Mesenteric fat pad (tissue), 1 donor: ENCODE measurements around the gene BDH2. TPM values are rescaled to one million over a fixed set of nuclear protein-coding genes. Genes with fewer than 3 reads are reported as not detected.

Experiments used
- DNase-seq: peaks from one replicate; pipeline ENCODE4 v3.0.0-alpha.2; 2020; ENCODE audit warnings: low spot score
- long read RNA-seq: library from polyadenylated mRNA; unstranded; transcript quantifications from one replicate; pipeline ENCODE4 v2.0.0, GENCODE V29; 2020
- total RNA-seq: library from RNA; stranded (reverse); fragmentation: NEBNext Ultra II Directional; extraction: Animal tissue kit (Norgen Biotek cat#: 25700); gene quantifications from one replicate; pipeline ENCODE4 v1.2.1, GENCODE V29; 2021
- donor health status: DM: yes; HTN: yes; CAD: no.

BDH2 gene
- total RNA-seq, result 31.4 TPM
- long read RNA-seq, transcript BDH2-201 (10 exons, 1,126 nt), result major isoform, 39 of 69 reads
- long read RNA-seq, transcript BDH2-204 (9 exons, 2,046 nt), result minor isoform, 11 of 69 reads
- long read RNA-seq, partial matches to known transcripts, result 3 of 69 reads
- long read RNA-seq, other reads (novel, unspliced or antisense), result 13 of 69 reads

DNA sequence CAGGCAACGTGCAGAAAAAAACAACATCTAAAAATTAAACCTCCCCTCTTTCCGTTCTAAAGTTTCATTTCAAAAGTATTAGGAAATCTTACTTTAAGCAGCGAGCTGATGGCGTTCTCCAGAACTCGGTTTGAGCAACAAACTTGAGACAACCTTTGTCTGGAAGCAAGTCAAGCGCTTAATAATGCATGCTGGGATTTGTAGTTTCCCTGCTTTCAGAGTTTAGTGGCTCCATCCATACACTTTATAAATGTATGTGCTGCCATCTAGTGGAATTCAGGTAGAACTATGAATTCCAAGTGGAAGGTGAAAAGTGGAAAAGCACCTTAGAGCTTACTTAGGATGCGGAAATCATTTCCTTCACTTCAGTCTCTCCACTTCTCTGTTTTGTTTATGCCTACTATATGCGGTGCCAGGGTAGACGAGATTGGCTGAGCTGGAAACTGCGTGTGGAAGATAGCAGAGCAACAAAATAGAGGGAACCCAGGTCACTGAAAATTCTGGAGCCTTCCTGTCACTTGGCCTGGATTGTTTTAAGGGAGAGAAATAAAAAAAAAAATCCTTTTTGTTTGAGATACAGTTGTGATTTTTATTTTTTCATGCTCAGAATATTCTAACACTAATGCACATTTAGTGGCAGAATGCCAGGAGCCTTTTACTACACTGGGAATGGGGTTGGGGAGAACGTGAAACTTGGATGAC, at the start of gene BDH2:
TSS of gene BDH2 (minus strand) at position 144 of the 702 bp plus-strand sequence. CDS start 3,580 bp downstream, outside the sequence.
- DNase-seq, result no peak

DNA sequence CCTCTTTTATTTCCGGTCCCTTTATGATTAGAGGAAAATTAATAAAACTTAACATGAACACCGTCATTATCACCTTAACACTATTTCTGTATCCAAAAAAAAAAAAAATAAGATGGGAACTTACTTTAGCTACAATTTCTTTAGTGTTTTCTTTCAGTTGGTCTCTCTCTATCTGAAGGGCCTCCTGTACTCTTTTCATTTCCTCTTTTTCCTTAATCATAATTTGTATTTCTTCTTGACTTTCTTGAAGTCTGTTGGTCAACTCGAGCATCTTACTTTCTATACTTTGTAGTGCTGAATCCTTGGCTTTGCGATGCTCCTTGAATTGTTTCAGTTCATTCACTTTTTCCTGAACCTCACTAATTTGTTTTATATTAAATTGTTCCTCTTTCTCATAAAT, 45.3 kb upstream of the BDH2 start:
- no peak for DNase-seq

DNA sequence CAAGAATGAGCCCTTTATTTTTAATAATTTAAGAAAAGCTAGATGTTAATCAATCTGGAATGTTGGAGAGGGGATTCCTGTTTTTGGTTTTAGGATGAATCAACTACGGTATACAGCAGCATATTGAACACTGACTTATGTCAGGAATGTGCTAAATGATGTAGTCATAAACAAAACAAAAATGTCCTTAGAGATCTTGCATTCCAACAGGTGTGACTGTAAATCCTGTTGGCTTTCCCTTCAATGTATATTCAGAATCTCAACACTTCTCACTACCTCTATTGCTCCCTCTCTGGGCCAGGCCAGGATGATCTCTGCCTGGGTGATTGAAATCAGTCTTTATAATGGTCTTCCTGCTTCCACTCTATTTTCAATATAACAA, 37.8 kb upstream of the BDH2 start:
- DNase-seq, result no peak

DNA sequence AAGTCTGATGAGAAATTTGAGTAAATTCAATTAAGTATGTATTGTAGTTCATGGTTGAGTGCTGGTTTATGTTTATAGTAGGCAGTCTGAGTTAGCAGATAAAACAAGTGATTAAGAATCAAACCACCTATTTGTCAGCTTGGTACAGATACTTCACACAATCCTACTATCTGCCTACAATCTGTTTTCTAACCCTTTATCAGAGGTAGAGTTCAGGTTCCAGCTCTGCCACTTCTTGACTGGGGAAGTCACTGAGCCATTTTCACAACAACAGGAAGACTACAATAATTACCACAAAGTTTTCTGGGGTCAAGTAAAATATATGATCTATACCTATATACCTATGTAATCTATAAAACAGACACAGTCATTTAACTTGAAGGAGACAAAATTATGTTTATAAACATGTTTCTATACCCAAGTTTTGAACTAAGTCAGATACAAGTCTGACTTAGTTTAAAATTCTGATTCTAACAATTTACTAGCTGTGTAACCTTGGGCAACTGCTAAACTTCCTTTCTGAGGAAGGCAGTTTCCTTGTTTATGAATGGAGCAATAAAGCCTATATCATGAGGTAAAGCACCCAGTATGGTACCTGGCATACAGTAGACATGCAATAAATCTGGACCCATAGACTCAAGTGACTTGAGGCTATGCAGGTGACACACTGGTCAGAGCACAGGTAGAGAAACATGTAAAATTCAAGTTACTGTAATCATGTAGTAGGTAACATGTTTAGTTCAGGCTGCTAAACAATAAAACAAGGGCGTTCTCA, 37.2 kb upstream of the BDH2 start:
- no peak for DNase-seq

DNA sequence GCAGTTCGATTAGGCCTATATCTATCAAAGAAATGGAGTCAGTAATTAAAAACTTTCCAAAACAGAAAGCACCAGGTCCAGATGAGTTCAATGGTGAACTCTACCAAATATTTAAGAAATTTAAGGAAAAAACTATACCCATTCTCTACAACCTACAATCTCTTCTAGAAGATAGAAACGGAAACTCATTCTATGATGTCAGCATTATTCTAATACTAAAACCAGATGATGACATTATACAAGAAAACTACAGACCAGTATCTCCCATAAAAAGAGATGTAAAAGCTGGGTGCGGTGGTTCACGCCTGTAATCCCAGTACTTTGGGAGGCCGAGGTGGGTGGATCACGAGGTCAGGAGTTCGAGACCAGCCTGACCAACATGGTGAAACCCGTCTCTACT, 29.5 kb upstream of the BDH2 start:
- no peak for DNase-seq

DNA sequence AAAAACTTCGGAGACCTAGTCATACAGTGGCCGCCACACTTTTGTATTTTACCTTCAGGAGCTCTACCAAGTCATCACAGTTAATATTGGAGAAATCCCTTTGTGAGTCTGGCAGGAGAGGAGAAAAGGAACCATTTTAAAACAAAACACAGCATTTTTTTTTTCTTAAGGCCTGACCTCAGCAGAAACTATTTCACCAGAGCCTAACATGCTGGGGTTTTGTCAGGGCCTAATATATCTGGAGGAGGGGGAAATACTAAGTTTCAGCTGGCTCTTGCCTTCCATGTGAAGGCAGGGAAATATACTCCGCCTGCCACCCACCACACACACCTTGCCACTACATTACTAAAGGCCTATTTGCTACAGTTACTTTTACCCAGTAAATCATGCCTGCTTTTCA, 26.5 kb upstream of the BDH2 start:
- DNase-seq, result no peak

DNA sequence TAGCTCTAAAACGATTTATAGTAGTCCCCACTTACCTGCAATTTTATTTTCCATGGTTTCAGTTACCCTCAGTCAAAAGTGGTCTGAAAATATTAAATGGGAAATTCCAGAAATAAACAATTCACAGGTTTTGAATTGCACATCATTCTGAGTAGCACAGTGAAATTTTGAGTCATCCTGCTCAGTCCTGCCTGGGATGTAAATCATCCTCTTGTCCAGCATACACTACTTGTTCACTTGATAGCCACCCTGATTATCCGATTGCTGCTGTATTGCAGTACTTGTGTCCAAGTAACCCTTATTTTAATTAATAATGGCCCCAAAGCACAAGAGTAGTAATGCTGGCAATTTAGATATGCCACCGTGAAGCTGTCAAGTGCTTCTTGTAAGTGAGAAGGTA, 23.5 kb upstream of the BDH2 start:
- no peak for DNase-seq

DNA sequence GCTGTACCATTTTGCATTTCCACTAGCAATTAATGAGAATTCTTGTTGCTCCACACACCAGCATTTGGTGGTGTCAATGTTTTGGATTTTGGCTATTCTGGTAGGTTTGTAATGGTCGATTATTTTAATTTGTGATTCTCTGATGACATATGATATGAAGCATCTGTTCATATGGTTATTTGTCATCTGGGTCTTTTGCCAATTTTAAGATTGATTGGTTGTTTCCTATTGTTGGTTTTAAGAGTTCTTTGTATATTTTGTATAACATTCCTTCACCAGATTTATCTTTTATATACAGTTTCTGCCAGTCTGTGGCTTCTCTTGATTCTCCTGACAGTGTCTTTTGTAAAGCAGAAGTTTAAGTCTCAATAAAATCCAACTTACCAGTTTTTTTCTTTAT, 18.5 kb upstream of the BDH2 start:
- DNase-seq, result no peak

DNA sequence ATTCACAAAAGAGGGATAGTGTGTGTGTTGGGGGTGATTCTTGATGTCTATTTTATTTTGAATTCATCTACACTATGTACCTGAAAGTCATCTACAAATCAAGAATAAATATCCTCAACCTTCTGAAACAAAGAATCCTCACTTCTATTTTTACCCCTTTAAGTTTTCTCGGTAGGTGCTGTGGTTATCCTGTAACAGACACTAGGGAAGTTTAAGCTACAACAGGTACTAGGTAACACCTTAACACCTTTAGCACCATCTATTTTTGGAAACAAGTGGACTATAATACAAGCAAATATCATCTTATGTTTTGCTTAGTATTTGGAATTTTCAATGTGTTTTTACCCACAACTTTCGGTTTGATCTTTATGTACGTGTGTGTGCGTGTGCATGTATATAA, 12.0 kb upstream of the BDH2 start:
- no peak for DNase-seq

DNA sequence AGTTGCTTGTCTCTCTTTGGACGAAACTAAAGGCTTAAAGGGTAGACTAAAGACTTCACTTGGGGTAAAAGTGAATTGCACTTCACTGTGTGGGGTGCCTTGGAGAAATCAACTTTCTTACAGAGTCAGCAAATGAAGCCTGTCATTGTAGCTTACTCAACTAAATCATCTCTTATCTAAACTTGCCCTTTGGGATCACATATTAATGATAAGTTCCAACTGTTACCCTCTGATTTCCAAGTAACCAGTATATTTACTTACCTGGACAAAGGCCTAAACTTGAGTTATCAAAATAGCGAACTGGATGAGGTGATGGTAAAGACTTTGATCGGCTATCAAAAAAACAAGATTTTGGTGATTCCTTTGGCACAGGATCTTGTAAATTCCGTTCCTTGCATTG, 8.9 kb upstream of the BDH2 start:
- DNase-seq, result no peak

DNA sequence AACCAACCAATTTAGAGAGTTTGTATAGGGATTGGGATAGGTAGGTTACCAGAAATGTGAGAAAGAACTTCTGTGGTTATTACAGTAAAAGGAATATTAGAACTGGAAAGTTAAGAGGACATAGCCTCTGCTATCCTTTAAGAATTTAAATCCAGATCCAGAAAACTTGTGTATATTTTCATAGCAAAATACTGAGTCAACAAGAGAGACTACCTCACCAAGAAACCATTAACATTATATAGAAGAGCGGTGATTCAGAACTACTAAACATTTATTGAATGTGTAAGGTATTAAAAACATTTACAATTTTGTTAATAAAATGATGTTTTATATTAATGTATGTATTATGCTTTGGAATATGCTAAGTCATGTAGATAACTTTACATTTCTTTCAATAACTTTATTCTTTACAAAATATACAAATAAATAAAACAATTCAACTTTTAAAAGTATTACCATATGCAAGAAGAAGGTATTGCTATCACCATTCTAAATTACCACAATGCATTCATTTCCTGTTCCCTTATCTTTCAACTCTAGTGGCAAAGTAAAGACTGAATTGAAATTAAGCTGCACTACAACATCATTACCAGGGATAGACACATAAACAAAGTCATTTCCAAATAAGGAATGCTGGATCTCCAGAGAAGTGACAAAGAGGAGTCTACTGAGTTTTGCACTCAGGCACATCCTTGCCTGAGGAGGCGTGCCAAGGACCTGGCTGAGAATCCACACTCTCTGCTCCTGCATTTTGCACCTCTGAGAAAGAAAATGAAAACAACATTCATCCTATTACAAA, 6.1 kb upstream of the BDH2 start:
- no peak for DNase-seq

DNA sequence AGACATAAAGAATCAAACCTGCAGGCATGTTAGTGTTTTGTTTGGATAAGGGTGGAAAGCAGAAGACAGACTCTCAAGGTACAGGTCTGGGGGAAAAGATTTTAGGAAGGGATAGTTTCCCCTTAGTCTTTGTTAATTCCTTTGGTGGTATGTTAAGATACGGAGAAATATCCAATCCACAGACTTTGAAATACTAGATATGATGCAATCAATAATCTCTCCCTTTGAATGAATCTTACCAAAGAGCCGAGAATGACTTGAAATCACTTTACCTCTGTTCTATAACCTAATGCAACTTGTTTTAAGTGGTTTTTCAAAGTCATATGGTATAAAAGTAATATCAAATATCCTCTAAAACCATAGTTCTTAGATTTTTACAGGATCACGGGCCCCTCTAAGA, 5.3 kb upstream of the BDH2 start:
- DNase-seq, result no peak

DNA sequence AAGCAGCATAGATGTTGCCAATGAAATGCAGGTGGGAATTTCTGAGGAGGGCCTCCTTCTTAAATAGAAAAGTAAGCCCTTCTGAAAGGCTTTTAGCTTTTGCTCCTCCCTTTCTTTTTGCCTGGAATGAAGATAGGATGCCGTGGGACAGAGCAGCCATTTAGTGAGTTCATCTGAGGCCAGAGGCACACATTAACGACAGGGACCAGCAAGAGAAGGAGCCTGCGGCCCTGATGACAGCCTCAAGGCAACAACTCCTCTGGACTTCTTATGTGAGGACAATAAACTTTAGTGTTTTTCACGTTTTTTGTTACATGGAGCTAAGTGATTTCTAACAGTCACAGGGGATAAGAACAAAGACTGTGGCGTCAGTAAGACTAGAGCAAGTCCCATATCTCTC, 1.1 kb upstream of the BDH2 start:
- DNase-seq, result no peak

DNA sequence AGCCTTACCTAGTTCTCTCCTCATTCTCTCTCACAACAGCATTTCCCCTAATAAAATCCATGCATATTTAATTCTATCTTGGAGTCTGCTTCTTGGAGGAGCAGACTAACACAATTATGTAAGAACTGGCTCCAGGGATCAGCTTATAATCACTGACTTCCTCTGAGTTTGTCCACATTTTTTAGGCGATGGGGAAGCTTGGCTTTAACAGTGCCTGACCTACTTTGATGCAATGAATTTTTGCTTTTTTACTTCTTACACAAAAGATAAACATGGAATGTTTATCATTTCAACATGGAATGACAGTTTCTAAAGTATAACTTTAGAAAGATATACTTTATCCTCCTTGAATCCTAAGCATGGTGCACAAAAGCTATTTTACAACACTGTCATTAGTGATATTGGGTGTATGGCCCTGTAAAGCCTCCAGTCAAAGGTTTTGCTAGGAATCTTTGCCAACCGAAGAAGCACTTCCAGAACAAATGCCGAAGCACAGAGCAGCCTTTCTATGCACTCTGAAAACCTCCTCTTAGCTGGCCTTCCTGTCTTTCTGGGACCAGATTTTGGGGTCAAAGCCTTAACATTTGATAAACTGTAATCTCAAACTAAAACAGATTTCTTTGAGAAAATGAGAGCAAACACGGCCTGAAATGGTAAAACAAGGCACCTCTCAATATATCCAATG, 736 bp downstream of the BDH2 start:
- no peak for DNase-seq

DNA sequence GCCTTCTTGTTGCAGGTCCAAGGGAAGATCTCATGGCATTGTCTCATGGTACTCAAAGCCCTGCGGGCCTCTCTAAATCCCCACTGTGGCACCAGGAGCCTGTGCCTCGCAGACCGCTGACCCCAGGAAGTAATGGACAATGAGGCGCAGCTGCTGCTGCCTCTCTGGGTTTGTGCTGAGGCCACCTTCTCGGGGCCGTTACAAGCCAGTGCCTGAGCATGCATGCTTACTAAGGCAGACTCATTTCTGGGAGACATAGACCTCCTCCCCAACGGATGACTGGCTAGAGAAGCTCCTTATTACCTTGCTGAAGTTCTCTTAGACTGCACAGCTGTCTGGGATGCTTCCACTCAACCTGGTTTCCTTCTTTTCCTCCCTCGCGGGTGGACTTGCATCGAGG, 1.3 kb downstream of the BDH2 start:
- DNase-seq, result no peak

DNA sequence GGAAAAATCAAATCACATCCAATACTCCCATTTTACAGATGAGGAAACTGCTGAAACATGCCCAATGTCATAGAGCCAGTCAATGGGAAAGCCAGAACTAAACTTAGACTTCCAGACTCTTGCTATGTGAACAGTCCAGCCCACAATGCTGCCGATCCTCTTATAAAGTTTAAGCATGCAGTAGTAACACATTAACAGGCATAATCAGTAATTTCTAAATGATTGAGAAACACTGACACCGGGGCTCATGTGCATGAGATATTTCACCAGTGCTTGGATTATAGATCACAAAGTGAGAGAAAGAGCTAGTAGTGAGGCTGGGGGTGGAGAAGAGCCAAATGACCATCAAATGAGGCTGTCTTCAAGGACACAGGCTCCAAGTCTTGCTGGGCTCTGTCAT, 2.5 kb downstream of the BDH2 start:
- no peak for DNase-seq

DNA sequence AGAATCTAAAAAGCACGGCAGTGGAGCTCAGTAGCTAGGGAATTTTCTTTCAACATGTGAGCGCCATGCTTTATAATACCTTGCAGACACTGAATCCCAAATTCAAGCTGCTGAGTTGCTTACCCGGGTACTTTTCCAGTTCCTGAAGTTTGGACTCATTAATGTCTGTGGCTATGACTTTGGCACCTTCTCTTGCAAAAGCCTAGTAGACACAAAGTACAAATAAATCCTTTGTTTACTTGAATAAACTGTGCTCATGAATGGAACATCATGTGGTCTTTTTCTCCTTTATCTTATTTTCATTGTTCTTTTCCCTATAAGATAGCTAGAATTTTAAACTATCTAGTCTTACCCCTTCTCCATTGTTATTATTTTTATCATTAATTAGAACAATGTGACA, 4.6 kb downstream of the BDH2 start:
- no peak for DNase-seq

DNA sequence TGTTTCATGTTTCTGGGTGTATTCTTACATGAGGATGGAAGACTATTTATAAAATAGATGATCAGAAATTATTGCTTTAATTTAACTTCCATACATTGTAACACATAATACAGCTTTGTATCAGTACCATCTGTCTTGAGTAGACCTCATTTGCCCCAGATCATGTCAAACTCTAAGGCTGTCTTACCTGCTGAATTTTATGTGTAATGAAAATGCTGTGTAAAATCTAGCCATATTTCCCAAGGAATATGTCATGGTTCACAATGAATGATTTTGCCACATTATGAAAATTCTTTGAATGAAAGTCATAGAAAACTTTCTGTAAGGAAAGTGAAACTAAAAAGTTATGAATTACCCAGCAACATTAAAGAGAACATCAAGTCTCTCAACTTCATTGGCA, 7.4 kb downstream of the BDH2 start:
- DNase-seq, result no peak

DNA sequence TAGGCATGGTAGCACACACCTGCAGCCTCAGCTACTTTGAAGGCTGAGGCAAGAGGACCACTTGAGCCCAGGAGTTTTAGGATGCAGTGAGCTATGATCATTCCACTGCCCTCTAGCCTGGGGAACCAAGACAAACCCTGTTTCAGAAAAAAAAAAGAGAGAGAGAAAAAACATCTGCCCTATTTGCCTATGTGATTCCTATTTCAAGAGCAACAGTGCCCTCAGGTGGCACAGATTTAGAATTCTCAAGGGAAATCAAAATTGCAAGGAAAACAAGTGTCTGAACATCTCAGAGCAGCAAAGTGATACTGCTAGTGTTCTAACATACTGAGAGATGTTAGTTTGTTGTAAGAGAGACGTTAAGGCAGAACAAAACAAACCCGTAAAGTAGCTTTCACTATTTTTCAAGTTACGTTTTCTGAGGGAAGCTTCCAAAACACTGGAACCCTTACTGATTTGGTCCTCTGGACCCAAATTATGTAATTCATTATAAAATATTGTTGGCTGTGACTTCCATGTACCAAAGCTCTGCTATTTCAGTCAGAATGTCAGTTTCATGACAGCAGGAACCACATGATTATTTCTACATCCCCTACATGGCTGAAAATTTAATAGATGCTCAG, 7.9 kb downstream of the BDH2 start:
- no peak for DNase-seq

DNA sequence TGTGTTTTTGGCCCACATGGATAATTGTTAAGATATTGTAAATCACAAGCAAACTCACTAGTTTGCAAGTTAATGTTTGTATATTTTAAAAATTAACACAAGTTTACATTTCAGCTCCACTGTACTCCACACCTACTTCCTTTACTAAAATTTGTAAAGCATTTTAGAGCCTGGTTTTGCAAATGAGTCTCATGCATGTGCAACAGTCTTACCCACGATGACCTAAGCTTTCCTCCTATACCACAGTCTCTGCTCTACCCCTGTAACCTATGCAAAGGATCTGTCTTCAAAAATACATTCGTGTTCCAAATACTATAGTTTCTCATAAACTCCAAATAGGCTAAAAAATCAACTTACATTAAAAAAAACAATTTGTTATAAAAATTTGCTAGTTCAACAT, 10.2 kb downstream of the BDH2 start:
- DNase-seq, result no peak

DNA sequence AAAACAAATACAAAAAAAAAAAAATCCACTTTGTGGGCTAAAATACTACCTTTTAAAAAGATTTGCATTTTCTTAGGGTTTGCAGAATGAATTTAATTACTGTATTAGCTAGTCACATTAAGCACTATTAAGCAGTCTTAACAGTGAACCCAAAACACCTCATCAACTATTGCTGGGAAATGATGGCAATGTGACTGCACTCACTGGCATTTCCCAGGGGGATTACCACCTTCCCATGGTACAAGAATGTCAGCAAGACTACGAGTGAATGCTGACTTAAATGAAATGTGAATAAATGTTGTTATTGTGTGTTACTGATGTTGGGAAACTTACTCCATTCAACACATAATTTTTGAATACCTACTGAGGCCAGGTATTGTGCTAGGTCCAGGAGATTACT, 13.1 kb downstream of the BDH2 start:
- DNase-seq, result no peak
